IPS DF 4.7 (cell line): ENCODE data around the gene ZNF516.

Experiments used
- DNase-seq: peaks from one replicate; pipeline ENCODE4 v3.0.0-alpha.2; 2013; ENCODE audit warnings: low spot score; ENCODE audit errors: extremely low read depth

ZNF516 gene

GRCh38 chr18:76514573-76514972 lies 19.5 kb upstream of the ZNF516 start:
- no peak for DNase-seq

- DNase-seq = no peak
These were observed 12.9 kb upstream of the ZNF516 start for GRCh38 chr18:76507830-76508385.

GRCh38 chr18:76506974-76507764 lies 12.1 kb upstream of the ZNF516 start:
- no peak for DNase-seq

GRCh38 chr18:76506395-76506794 lies 11.4 kb upstream of the ZNF516 start:
- no peak for DNase-seq

- no peak for DNase-seq
These were observed 10.6 kb upstream of the ZNF516 start for GRCh38 chr18:76505614-76506013.

- DNase-seq = no peak
These were observed 9.7 kb upstream of the ZNF516 start for GRCh38 chr18:76504749-76505148.

- no peak for DNase-seq
These were observed 8.8 kb upstream of the ZNF516 start for GRCh38 chr18:76503649-76504386.

GRCh38 chr18:76502551-76502950 lies 7.5 kb upstream of the ZNF516 start:
- no peak for DNase-seq

- DNase-seq = no peak
These were observed 4.7 kb upstream of the ZNF516 start for GRCh38 chr18:76499637-76500340.

GRCh38 chr18:76499021-76499420 lies 4.0 kb upstream of the ZNF516 start:
- no peak for DNase-seq

GRCh38 chr18:76498064-76498463 lies 3.0 kb upstream of the ZNF516 start:
- DNase-seq = no peak

- no peak for DNase-seq
These were observed 2.0 kb upstream of the ZNF516 start for GRCh38 chr18:76497021-76497420.

- no peak for DNase-seq
These were observed 1.3 kb upstream of the ZNF516 start for GRCh38 chr18:76496194-76496890.

- no peak for DNase-seq
These were observed 572 bp upstream of the ZNF516 start for GRCh38 chr18:76495435-76496193.

GRCh38 chr18:76494231-76495005 lies 624 bp downstream of the ZNF516 start:
- DNase-seq = no peak

GRCh38 chr18:76493213-76494161 lies 1.6 kb downstream of the ZNF516 start:
- no peak for DNase-seq

- DNase-seq = peak; percentile 96
These were observed 2.3 kb downstream of the ZNF516 start for GRCh38 chr18:76492669-76493212.
